Right lobe of liver (tissue), 6 donors: ENCODE measurements around the gene DIPK1C. TPM values are rescaled to one million over a fixed set of nuclear protein-coding genes. Genes with fewer than 3 reads are reported as not detected.

Experiments used
- ATAC-seq, 4 donors: fragments of 200-7000 bp; cut with Tn5 transposase; one replicate each; pipeline ENCODE4 v1.9.1; 2020; ENCODE audit warnings: mild to moderate bottlenecking in 4 of 4, moderate library complexity in 4 of 4
- DNase-seq, 3 donors: peaks; one replicate each; pipeline ENCODE4 v3.0.0-alpha.2; 2020
- H3K27ac ChIP-seq, 3 donors: fragments of 200-600 bp; one replicate each; pipeline ENCODE4 v1.8.0; 2022
- H3K27me3 ChIP-seq, 2 donors: fragments of 200-600 bp; one replicate each; pipeline ENCODE4 v1.8.0; 2022
- H3K36me3 ChIP-seq, 4 donors: fragments of 200-600 bp; sonication (generic) in 1 of 4; one replicate each; pipeline versions ENCODE4 v1.5.1 to v1.8.0; 2017 to 2022; ENCODE audit warnings: control low read depth in 1 of 4
- H3K4me1 ChIP-seq, 4 donors: fragments of 200-600 bp; sonication (generic) in 1 of 4; one replicate each; pipeline versions ENCODE4 v1.5.1 to v1.8.0; 2017 to 2022; ENCODE audit warnings: control low read depth in 1 of 4
- H3K4me3 ChIP-seq, 3 donors: fragments of 200-600 bp; one replicate each; pipeline ENCODE4 v1.8.0; 2022
- H3K9me3 ChIP-seq, 4 donors: fragments of 200-600 bp; sonication (generic) in 1 of 4; one replicate each; pipeline versions ENCODE4 v1.5.1 to v1.8.0; 2017 to 2022; ENCODE audit warnings: control low read depth in 1 of 4
- POLR2A ChIP-seq: fragments of 450-650 bp; IDR thresholded peaks from one replicate; pipeline ENCODE4 v1.6.1; 2017; ENCODE audit warnings: antibody characterized with exemption, mild to moderate bottlenecking
- WGBS: methylation state at CpG from one replicate; pipeline ENCODE4 v1.1.6; 2018; ENCODE audit warnings: low coverage, low lambda C conversion rate; ENCODE audit not compliant: insufficient coverage; ENCODE audit errors: missing lambda C conversion rate; 5-methylcytosine and 5-hydroxymethylcytosine counted together
- intact Hi-C, 2 donors: fragments of 100-400 bp; cut with DNase I; formaldehyde crosslinking; loops; one replicate each; pipeline versions ENCODE4 v1.11.2 to v1.14.1; 2022
- total RNA-seq, 6 experiments: library from RNA; depleted of rRNA in 2 of 6; stranded (reverse); fragments of >200 nt in 2 of 6; fragmentation: NEBNext Ultra II Directional in 3 of 6; extraction: Animal tissue kit (Norgen Biotek cat#: 25700) in 3 of 6; gene quantifications; one replicate each; pipeline versions ENCODE4 v1.1.0 to v1.2.4, GENCODE V29; 2016 to 2023
- TF ChIP-seq, protein P1 (sequence below), 4 donors: fragments of 200-600 bp in 3 of 4; fragments of 450-650 bp in 1 of 4; IDR thresholded peaks; one replicate each; pipeline versions ENCODE4 v1.5.1 to v1.8.0; 2016 to 2022; ENCODE audit warnings: antibody characterized with exemption in 4 of 4, mild to moderate bottlenecking in 2 of 4
- donor health status: DM: no; HTN: yes; CAD: no.
- donor health status: DM: no; HTN: no; CAD: no.
- donor health status: DM: no; HTN: no; CAD: no.
- donor health status: DM: no; HTN: yes; CAD: no.
- donor health status: DM: no; HTN: yes; CAD: no.

The DIPK1C gene
- total RNA-seq, 6 experiments from 2014 or later = 0.06 to 0.37 (median 0.20) TPM; not detected in 3

DNA sequence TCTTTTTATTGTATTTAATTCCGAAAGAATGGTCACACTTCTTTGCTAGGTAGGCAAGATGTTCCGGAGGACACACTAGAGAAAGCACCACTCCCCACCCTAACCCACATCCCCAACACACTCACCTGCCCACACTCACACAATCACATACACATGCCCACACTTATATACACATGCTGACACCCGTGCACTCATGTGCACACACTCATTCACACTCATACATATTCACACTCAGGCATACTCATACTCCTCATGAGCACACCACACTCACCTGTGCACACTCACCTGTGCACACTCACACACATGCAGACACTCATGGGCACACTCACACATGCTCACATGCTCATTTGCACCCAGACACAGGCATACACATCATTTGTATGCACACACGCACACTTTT lies 21.4 kb downstream of the DIPK1C start:
- Histone ChIP-seq H3K9me3 (no peaks in the 10 kb centered on the region), H3K4me3 (no peak overlapping the region), H3K36me3 (no peaks in the 10 kb centered on the region), H3K27me3 (no peaks in the 10 kb centered on the region), H3K27ac (no peak overlapping the region), H3K4me1 (no peaks in the 10 kb centered on the region)
- TF ChIP-seq, protein P1, sequence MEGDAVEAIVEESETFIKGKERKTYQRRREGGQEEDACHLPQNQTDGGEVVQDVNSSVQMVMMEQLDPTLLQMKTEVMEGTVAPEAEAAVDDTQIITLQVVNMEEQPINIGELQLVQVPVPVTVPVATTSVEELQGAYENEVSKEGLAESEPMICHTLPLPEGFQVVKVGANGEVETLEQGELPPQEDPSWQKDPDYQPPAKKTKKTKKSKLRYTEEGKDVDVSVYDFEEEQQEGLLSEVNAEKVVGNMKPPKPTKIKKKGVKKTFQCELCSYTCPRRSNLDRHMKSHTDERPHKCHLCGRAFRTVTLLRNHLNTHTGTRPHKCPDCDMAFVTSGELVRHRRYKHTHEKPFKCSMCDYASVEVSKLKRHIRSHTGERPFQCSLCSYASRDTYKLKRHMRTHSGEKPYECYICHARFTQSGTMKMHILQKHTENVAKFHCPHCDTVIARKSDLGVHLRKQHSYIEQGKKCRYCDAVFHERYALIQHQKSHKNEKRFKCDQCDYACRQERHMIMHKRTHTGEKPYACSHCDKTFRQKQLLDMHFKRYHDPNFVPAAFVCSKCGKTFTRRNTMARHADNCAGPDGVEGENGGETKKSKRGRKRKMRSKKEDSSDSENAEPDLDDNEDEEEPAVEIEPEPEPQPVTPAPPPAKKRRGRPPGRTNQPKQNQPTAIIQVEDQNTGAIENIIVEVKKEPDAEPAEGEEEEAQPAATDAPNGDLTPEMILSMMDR (IDR thresholded peaks at IDR 0.05) = no peak
- TF ChIP-seq POLR2A = no peak
- no peak for DNase-seq
- ATAC-seq = no peak
- WGBS = 86% methylated on average over 3 of the region's 4 CpGs
- intact Hi-C loops = no loop called here

- 81% methylated on average over 9 of the region's 11 CpGs for WGBS
- intact Hi-C loops = no loop called here
- DNase-seq = no peak
These were observed 22.6 kb downstream of the DIPK1C start for GRCh38 chr18:74434466-74434865.

GRCh38 chr18:74430806-74431571 lies 26.1 kb downstream of the DIPK1C start:
- H3K4me1 ChIP-seq = no peaks in the 10 kb centered on the region
- no peaks in the 10 kb centered on the region for H3K9me3 ChIP-seq
- no peak for DNase-seq
- H3K27ac ChIP-seq = no peak overlapping the region
- no peak for TF ChIP-seq POLR2A
- TF ChIP-seq, protein P1 (IDR thresholded peaks at IDR 0.05) = no peak
- H3K4me3 ChIP-seq = no peak overlapping the region
- WGBS = 57% methylated on average over 13 of the region's 15 CpGs
- intact Hi-C loops = no loop called here
- no peaks in the 10 kb centered on the region for H3K36me3 ChIP-seq
- no peak for ATAC-seq
- no peaks in the 10 kb centered on the region for H3K27me3 ChIP-seq

More at GRCh38 chr18:74434466-74434865, 22.6 kb downstream of the DIPK1C start:
- H3K27ac ChIP-seq = no peak overlapping the region
- no peaks in the 10 kb centered on the region for H3K27me3 ChIP-seq
- no peak for ATAC-seq
- no peak for TF ChIP-seq POLR2A
- TF ChIP-seq, protein P1 (IDR thresholded peaks at IDR 0.05) = no peak
- H3K4me3 ChIP-seq = no peak overlapping the region
- no peaks in the 10 kb centered on the region for H3K9me3 ChIP-seq
- no peaks in the 10 kb centered on the region for H3K4me1 ChIP-seq
- no peaks in the 10 kb centered on the region for H3K36me3 ChIP-seq

DNA sequence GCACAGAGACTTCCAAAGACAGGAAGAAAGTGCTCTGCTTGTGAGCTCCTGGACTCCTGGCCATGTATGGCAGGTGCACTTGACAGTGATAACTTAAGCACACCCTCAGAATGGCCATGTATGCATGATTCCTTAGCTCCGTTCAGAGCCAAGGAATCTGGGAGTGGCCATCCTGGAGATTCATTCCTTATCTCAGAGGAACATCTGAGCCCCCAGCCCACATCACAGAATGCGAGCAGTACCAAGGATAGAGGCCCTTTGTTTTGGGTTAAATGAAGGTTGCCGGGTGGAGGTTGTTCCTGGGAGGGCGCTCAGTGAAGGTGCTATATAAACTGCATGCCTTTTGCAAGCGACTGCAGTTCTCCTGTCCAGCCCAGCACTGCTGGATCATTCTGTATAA lies 26.9 kb downstream of the DIPK1C start:
- Histone ChIP-seq H3K36me3 (no peaks in the 10 kb centered on the region), H3K9me3 (no peaks in the 10 kb centered on the region), H3K4me1 (no peaks in the 10 kb centered on the region), H3K27ac (no peak overlapping the region), H3K27me3 (no peaks in the 10 kb centered on the region), H3K4me3 (no peak overlapping the region)
- intact Hi-C loops = no loop called here
- no peak for DNase-seq
- no peak for ATAC-seq
- TF ChIP-seq, protein P1 (IDR thresholded peaks at IDR 0.05) = no peak
- no peak for TF ChIP-seq POLR2A
- WGBS = 86% methylated on average over 1 of the region's 5 CpGs
